ENCODE measurements around the gene FTO.

- TF ChIP-seq CTCF (IDR thresholded peaks at IDR 0.05) (no peak), POLR2A (IDR thresholded peaks at IDR 0.05) (no peak)
These were observed 471.8 kb downstream of the FTO start for GRCh38 chr16:54175552-54176375.

Measured in adrenal gland (tissue), 5 donors.